HG03571 (cell line): Measurements from ENCODE around the gene SDK1.
"Not testable (repeated sequence)": the region's sequence is repeated elsewhere in the genome, so short reads cannot be mapped to it uniquely, and the experiment has no call there.

ENCODE experiments used
- ATAC-seq: cut with Tn5 transposase; IDR thresholded peaks from one replicate; pipeline ENCODE4 v1.9.1; 2021; ENCODE audit not compliant: unreplicated experiment

Gene SDK1

DNA sequence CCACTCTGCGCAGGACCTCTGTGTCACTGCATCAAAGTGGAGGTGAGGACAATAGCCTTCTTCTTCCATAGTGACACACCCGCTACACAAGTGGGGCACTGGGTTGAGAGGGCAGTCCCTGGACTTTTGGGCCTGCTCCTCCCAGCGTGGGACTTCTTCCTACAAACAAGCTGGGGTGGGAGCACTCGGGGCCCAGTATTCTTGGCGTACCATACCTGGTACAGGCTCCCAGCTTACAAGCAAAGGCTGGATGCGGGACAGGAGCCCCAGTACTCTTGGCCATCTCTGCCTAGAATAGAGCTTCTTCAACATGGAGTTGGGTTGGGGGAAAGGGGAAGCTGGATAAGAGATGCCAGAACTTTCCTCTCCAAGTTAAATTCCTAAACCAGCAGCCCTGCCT is 954.3 kb downstream of the SDK1 start:
- ATAC-seq = no peak

DNA sequence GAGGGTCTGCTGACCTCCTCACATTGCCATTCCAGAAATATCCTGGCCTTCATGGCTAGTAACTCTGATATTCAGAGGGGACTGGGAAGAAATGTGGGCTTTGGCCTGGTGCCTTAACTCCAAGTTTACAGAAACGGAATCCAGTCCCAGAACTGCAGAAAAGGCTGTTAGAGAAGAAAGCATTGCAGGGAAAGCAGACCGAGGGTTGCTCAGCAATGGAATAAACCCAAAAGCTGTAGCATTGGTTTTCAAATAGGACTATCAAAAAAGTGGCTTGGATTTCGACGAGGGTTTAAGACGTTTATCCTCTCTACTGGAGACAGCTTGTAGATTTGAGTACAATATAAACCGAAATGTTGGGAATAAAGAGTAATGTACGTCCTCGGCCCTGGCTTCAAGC is 955.2 kb downstream of the SDK1 start:
- ATAC-seq = no peak

DNA sequence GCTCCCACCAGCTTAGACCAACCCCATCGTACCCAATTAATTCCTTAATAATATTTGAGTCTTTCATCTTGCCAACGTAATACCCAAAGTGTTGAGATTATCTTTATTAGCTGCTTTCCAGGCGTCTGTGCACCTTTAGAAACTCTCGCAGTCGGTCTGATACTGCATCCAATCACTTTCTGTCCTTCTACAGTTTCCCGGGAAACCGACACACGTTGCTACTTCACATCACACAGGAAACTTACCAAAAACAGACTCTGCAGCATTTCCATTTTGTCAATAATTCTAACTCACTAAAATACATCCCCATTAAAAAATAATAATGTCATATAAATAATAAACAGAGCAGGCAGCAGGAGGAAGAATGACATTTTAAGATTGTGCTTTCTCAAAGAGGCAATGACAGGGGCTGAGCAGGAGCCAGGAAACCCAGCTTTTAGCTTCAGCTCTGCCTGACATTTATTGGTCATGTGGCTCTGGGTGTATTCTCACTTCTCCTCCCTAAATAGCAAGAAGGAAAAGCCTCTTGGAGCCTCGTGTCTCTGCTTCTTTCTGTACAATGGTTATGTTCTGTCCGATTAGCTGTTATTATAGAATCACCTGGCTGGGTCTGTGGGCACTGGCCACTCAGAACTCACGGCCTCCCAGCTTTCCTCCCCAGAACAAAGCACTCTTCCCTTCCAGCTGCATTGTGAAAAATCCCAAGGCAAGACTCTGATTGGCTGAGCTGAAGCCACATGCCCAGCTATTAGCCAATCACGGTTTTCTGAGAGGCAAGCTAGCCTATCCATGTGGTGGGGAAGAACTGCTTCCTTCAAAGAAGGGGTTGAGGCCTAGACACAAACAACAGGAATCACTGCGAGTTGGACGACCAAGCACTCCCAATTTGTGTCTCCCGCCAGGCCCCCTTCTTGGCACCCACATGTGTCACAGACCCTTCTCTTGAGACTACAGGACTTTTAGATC is 956.4 kb downstream of the SDK1 start:
- ATAC-seq = no peak

DNA sequence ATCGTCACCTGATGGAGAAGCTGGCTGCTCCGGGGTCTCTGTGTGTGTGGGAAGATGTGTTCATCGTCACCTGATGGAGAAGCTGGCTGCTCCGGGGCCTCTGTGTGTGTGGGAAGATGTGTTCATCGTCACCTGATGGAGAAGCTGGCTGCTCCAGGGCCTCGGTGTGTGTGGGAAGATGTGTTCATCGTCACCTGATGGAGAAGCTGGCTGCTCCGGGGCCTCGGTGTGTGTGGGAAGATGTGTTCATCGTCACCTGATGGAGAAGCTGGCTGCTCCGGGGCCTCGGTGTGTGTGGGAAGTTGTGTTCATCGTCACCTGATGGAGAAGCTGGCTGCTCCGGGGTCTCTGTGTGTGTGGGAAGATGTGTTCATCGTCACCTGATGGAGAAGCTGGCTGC is 959.1 kb downstream of the SDK1 start:
- ATAC-seq = not testable (repeated sequence)

- ATAC-seq = no peak
Observed at GRCh38 chr7:4260867-4261600, 960.0 kb downstream of the SDK1 start.

- ATAC-seq = no peak
Observed at GRCh38 chr7:4261601-4261960, 960.5 kb downstream of the SDK1 start.

GRCh38 chr7:4264206-4264605 is 963.2 kb downstream of the SDK1 start:
- not testable (repeated sequence) for ATAC-seq

GRCh38 chr7:4265066-4265465 is 964.0 kb downstream of the SDK1 start:
- no peak for ATAC-seq

DNA sequence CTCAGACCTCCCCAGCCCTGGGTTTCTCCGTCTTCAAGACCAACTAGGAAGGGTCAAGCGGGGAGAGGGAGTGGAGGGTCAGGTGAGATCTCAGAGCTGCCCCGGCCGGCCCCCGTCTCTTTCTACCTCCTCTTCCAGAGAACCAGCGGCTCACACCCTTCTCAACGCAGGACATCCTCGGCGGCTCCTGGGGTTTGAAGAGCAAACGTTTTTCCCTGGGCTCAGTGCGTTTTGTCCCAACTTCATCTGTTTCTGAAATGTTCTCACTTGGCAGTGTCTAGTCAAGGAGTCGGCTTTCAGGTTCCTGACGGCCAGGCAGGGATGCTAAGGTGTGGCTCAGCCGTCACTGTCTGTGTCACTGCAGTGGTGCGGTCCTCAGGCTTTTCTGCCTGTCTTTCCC is 964.6 kb downstream of the SDK1 start:
- no peak for ATAC-seq

- ATAC-seq = no peak
Observed at GRCh38 chr7:4266270-4267040, 965.4 kb downstream of the SDK1 start.

DNA sequence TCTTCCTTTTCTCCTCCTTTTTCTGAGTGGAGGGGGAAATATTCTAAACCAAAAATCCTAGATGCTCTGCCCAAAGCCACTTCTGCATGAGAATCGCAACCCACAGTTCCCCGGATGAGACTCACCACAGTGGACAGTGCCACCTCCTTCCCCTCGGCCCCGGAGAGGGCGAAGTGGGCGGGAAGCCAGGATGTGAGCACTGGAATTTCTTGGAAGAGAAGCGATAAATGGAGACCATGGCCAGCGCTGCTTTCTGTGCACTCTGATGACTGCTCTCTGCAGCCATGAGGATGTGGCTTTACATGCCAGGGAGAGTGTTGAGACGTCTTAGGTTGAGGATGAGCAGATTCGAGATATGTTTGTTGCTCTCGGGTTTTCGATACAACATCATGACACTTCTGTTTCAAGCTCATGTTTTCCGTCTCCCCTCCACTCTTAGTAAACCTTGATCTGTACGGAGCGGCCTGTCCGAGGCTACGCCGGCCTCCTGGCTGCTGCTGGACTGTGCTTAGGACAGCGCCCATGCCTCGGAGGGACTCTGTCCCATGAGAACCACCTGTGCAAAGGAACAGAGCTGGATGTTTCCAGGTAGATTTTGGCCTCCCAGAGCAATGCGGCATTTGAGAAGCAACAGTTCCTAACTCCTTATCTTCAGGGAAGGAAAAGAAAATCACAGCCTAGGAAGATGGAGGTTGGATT is 966.4 kb downstream of the SDK1 start:
- no peak for ATAC-seq

- ATAC-seq = no peak
Observed at GRCh38 chr7:4268040-4268965, 967.3 kb downstream of the SDK1 start.

DNA sequence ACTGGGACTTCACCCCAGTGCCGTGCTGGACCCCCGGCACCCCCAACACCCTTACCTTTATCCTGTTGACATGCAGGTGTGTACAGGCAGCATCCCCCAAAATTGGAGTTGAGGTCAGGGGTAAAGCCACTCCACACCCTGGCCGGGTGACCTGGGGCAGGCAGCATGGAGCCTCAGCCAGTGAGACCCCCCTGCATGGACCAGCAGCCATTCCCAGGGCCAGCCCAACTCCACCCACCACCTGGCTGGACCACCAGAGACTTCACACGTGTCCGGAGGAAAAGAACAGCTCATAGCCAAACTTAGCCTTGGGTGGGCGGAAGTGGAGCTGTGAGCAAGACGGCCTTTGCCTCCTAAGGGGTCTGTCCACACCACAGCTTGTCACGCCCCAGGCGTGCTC is 968.0 kb downstream of the SDK1 start:
- ATAC-seq = no peak

GRCh38 chr7:4269746-4270145 is 968.7 kb downstream of the SDK1 start:
- ATAC-seq = no peak

DNA sequence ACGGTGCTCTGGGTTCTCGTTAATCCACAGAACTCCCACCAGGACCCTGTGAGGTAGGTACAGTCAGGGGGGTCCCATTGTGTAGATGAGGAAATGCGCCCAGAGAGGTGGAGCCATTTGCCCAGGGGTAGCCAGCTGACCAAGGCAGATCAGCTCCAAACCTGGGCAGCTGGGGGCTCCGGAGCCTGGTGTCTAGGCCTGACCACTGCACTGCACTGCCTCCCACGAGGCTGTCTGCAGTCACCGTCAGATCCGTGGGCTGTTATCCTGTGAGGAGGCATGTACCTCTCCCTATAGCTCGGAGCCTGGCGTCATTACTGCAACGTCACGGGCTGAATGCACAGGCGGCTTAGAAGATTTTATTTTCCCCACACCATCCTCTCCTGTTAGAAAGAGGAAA is 969.2 kb downstream of the SDK1 start:
- ATAC-seq = no peak

DNA sequence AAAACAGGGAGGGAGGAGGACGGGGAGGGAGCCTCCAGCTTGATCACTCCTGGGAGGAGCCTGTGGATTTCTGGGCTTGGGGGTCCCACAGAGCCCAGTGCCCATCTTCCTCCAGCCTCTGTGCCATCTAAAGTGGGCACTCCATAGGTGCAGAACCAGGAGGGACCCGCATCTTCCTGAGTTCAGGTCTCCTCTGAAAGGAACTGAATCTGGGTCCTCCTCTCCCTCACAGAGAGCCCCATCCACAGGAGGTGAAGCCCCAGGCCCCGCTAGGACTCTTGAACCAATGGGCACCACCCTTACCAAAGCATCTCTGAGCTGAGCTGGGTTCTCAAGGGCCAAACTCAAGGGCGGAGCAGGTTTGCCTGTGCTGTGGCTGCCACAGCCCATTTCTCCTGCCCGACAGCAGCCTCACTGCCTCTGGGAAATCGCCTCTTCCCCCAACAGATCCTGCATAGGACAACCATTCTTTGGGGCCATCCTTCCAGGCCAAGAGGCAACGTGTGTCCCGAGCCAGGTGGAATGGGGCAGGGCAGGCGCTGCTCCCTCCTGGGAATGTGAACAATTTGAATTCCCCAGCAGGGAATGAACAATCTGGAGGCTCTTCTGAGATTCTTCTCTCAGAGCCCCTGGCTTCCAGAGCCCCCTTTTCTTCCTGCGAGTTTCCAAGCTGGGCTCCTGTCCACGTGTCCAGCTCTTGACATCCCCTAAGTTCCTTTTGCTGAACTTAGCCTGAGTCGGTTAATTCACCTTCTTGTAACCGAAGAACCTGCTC is 970.1 kb downstream of the SDK1 start:
- no peak for ATAC-seq

- no peak for ATAC-seq
Observed at GRCh38 chr7:4271716-4272015, 970.6 kb downstream of the SDK1 start.

GRCh38 chr7:4272141-4272540 is 971.1 kb downstream of the SDK1 start:
- ATAC-seq = no peak

- ATAC-seq = no peak
Observed at GRCh38 chr7:4273566-4274230, 972.6 kb downstream of the SDK1 start.
